Measurements from ENCODE around the gene RMND5B. TPM values are rescaled to one million over a fixed set of nuclear protein-coding genes. Genes with fewer than 3 reads are reported as not detected.
"Not testable (repeated sequence)": the region's sequence is repeated elsewhere in the genome, so short reads cannot be mapped to it uniquely, and the experiment has no call there.

The RMND5B gene
- total RNA-seq: 28.9 and 38.5 TPM in 2 replicates

DNA sequence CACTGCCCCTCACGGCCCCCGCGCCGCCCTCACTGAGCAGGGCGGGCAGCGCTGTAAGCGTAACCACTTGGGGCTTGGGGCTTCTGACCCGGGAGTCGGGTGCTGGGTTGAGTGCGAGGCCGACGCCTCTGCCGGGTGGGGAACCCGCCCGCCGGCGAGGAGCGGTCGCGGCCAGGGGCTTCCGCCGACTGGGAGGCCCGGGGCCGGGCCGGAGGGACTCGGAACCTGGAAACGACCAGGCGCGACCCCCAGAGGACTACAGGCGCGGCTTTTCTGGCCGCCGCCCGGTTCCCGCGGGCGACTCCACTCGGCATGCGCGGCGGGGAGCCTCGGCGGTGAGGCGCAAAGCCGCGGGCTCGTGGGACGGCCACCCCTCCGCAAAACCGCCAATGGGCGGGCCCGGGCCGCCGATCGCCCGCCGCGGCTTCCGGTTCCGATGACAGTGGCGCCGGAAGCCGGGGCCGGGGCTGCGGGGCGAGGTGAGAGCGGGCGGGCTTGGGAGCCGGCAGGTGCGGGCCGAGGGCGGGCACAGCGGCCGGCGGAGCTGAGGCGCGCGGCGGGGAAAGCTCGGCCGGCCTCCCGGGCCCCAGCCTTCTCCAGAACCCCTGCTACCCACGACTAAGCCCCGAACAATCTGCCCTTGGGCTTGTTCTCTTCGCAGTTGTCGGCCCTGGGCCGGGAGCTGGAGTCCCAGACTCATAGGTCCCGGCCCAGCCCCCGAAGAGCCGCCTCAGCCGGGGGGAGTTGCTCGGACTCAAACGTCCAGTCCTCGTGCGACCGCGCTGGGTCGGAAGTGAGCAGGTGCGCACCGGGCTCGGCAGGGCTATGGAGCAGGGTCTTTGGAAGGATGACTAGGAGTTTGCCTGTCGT lies at the start of gene RMND5B:
TSS of gene RMND5B (plus strand) at position 439 of the 870 bp plus-strand sequence. CDS start 7,106 bp downstream, outside the sequence.
- no peak for DNase-seq (ENCODE audit: low read depth, low spot score)

DNA sequence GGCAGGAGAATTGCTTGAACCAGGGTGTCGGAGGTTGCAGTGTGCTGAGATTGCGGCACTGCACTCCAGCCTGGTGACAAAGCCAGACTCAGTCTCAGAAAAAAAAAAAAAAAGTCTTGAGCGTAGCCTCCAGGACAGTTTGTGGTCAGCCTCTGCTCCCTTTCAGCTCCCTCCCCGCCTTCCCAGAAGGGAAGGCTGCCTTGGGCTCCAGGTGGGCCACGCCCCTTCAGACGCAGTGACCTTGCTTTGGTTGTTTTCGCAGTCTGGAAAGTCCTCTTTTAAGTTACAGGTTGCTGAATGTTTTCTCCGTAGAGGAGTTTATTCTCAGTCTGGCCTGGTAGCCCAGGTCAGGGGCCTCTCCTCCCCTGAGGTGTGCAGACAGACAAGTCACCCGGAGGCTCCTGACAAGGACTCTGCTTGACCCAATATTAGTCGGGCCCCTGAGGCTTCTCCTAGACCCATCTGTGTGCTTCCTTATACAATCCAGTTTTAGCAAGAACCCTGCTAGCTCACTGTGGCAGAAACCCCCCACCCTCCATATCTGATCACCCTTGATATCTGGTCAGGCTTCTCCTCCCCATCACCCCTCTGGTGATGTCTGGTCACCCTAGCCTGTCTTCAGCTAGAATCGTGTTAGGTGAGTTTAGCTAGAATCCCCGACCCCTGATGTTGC lies 49.1 kb upstream of the RMND5B start:
- DNase-seq (ENCODE audit: low read depth, low spot score): no peak

DNA sequence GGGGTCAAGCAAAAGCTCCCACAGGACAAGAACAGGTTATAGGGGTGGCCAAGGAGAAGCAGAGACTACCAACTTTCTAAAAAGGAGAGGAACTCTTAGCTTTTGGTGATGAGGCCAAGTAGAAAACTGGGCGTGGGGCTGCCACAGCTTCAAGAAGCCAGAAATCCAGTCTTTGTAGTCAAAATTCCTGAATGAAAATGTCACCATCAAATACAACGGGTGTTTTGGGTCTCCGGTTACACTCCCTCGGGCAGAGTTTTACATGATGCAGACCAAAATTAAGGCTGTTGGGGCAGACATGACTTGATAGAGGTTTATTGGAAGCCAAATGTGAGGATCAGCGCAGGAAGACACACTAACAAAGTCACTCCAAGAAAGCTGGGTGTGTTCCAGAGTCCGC lies 46.9 kb upstream of the RMND5B start:
- DNase-seq (ENCODE audit: low read depth, low spot score): no peak

DNA sequence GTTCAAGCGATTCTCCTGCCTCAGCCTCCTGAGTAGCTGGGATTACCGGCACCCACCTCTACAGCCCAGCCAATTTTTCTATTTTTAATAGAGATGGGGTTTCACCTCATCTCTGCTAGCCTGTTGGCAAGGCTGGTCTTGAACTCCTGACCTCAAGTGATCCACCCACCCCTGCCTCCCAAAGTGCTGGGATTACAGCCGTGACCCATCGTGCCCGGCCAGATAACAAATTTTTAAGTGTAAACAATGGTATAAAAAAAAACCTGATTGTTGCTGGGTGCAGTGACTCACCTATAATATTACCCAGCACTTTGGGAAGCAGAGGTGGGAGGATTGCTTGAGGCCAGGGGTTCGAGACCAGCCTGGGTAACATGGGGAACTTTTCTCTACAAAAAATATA lies 45.5 kb upstream of the RMND5B start:
- DNase-seq (ENCODE audit: low read depth, low spot score): no peak

- no peak for DNase-seq (ENCODE audit: low read depth, low spot score)
These were observed 44.5 kb upstream of the RMND5B start for GRCh38 chr5:178086266-178086665.

DNA sequence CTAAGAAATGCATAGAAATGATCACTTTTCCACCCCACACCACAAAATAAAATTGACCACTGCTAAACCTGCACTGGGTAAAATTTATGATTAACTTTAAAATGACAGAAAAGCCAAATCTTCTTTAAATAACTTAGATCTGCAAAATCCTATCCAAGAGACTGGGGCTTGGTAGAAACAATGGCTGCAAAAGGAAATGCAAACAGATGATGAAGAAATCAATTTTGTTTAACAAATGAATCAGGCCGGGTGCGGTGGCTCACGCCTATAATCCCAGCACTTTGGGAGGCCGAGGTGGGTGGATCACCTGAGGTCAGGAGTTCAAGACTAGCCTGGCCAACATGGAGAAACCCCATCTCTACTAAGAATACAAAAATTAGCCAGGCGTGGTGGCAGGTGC lies 43.6 kb upstream of the RMND5B start:
- not testable (repeated sequence) for DNase-seq (ENCODE audit: low read depth, low spot score)

DNA sequence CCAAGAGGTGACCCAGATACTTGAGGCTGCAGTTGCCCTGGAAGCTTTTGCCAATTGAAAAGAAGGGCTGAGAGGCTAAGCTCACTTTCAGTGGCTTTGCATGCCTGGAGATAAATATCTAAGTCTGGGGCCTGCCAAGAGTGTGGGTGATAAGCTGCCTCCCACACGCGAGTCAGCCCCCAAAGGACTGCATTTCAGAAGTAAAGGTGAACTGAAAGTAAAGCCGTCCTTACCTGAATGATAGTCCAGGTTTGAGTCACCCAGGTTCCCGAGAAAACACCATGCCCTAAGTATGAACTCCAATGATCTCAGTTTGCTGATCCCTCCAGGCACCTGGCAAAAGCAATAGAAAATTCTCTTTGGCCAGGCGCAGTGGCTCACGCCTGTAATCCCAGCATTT lies 40.0 kb upstream of the RMND5B start:
- DNase-seq (ENCODE audit: low read depth, low spot score): no peak

DNA sequence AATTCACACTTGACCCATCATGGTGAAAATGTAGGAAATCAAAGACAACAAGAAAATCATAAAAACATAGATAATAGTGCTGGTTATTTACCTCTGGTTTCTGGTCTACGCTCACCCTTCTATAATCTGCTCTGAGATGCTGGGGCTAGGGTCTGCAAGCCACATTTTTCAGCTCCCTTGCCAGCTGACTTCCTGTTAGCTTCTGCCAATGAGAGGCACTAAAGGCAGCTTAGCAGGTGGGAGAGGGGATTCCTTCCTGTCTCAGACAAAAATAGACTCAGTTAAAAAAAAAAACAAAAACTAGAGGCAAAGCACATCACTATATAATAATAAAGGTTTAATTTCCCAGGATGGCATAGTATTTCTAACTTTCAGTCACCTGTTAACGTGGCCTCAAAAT lies 37.7 kb upstream of the RMND5B start:
- DNase-seq (ENCODE audit: low read depth, low spot score): no peak

- no peak for DNase-seq (ENCODE audit: low read depth, low spot score)
These were observed 36.5 kb upstream of the RMND5B start for GRCh38 chr5:178094345-178094744.

DNA sequence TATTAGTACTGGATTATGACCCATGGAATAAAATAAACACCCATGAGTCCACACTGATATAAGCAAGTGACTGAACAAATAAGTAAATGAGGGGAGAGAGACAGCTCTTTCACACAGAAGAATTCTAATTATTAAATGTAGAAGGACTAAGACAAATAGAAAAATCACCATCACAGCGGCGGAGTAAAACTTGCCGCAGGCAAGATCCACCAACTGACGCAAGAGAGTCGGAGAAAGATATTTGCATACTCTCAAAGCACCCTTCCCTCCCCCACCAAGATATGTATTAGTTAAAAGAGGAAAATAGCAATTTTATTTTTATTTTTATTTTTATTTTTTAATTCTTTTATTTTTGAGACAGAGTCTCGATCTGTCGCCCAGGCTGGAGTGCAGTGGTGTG lies 32.1 kb upstream of the RMND5B start:
- no peak for DNase-seq (ENCODE audit: low read depth, low spot score)

DNA sequence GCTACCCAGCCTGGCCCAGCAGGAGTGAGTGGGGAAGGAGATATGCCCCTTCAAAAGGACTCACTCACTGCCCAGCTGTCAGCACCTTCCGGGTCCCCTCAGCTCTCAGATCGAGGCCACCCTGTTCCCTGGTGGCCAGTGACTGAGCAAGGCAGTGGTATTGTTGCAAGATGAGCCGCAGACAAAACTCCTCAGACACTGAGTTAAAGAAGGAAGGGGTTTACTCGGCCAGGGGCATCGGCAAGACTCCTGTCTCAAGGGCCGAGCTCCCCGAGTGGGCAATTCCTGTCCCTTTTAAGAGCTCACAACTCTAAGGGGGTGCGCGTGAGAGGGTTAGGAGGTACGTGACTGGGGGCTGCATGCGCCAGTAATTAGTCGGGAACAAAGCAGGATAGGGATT lies 27.2 kb upstream of the RMND5B start:
- no peak for DNase-seq (ENCODE audit: low read depth, low spot score)

DNA sequence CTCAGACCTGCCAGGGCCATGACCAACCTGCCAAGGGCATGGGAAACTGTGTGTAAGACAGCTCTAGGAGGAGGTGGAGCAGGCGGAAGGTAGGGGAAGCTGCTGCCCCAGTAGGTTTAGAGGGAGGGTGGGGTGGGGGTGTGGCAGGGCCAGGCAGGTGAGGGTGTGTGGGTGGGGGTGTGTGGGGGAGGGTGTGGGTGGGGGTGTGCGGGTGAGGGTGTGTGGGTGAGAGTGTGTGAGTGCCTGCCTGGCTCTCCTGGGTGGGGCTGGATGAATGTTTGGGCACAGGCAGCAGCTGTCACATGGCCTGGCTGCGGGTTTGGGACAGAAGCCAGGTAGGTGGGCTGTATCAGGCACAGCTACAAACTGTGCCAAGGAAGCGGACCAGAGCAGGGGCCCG lies 26.3 kb upstream of the RMND5B start:
- DNase-seq (ENCODE audit: low read depth, low spot score): no peak

GRCh38 chr5:178106086-178106485 lies 24.7 kb upstream of the RMND5B start:
- no peak for DNase-seq (ENCODE audit: low read depth, low spot score)

- no peak for DNase-seq (ENCODE audit: low read depth, low spot score)
These were observed 24.1 kb upstream of the RMND5B start for GRCh38 chr5:178106556-178107239.

GRCh38 chr5:178107756-178108310 lies 23.0 kb upstream of the RMND5B start:
- no peak for DNase-seq (ENCODE audit: low read depth, low spot score)

GRCh38 chr5:178108446-178108845 lies 22.4 kb upstream of the RMND5B start:
- DNase-seq (ENCODE audit: low read depth, low spot score): no peak

DNA sequence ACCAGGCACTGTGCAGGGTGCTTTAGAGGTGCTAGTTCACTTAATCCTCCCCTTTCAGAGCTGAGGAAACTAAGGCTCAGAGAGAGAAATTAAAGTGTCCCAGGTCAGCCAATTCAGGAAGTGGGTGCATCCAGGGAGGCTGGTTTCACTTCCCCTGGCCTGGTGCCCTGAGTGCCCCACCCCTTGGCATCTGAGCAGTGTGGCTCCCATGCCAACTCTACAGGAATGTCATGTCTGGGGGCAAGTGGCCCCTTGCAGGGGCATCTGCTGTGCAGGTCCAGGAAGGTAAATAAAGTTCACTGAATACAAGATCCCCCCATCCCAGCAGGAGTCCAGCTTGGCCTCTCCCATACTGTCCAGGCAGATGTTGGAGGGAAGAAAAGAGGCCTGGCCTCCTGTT lies 21.8 kb upstream of the RMND5B start:
- DNase-seq (ENCODE audit: low read depth, low spot score): no peak

- no peak for DNase-seq (ENCODE audit: low read depth, low spot score)
These were observed 20.3 kb upstream of the RMND5B start for GRCh38 chr5:178110511-178110910.

GRCh38 chr5:178111925-178112324 lies 18.9 kb upstream of the RMND5B start:
- DNase-seq (ENCODE audit: low read depth, low spot score): no peak

DNA sequence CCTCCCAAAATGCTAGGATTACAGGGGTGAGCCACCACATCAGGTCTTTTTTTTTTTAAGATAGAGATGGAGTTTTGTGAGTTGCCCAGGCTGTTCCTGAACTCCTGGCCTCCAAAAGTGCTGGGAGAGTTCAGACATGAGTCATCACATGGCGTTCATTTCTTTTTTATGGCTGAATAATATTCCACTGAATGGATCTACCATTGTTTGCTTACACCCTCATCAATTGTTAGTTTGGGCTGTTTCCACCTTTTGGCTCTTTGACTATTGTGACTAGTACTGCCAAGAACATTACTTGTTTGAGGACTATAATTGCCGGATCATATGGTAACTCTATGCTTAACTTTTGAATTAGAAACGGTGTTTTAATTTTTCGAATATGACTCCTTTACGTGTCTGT lies 18.3 kb upstream of the RMND5B start:
- no peak for DNase-seq (ENCODE audit: low read depth, low spot score)

DNA sequence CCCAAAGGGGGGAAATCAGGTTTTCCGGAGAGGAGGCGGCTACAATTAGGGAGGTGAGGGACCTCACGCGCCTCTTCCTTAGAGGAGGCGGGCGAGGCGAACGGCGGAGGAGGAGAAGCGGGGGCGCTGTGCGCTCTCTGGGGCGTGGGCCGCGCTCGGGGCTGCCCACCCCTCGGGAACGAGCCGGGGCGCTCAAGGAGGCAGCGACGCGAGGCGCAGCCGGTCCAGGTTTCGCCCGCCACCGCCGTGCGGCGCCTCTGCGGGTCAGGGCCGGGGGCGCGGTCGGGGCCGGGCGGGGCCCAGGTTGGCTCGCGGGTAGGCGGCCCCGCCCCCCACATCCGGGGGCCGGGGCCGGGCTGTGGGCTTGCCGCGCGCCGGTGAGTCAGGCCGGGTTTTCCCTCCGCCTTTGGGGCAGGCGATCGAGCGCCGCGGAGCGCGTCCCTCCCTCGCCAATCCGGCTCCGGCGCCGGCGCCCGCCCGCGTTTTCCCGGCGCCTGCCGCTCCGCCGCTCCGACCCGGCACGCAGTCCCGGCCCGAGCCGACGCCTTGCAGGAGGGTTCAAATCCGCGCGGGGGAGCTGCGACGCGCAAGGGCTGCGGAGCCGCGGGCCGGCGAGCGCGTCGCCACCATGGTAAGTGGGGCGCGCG lies 17.6 kb upstream of the RMND5B start, which contains the start of gene N4BP3:
TSS of gene N4BP3 (plus strand) at position 392 of the 647 bp plus-strand sequence. CDS start 6,052 bp downstream, outside the sequence.
- peak; percentile 32 for DNase-seq (ENCODE audit: low read depth, low spot score)
